HG03342 (cell line): ENCODE data around the gene HIVEP2.

ENCODE experiments used
- ATAC-seq: cut with Tn5 transposase; IDR thresholded peaks from one replicate; pipeline ENCODE4 v1.9.1; 2021; ENCODE audit warnings: mild to moderate bottlenecking, moderate library complexity; ENCODE audit not compliant: unreplicated experiment

HIVEP2 gene

GRCh38 chr6:142945446-142946180 is 637 bp upstream of the HIVEP2 start:
- ATAC-seq, result no peak

GRCh38 chr6:142944124-142945048 is 590 bp downstream of the HIVEP2 start:
- peak; percentile 14 for ATAC-seq

GRCh38 chr6:142943711-142944123 is 1.3 kb downstream of the HIVEP2 start:
- ATAC-seq, result no peak

GRCh38 chr6:142942805-142943227 is 2.2 kb downstream of the HIVEP2 start:
- ATAC-seq, result no peak

- no peak for ATAC-seq
Observed at GRCh38 chr6:142942238-142942637, 2.7 kb downstream of the HIVEP2 start.

- ATAC-seq, result no peak
Observed at GRCh38 chr6:142941018-142941417, 4.0 kb downstream of the HIVEP2 start.

GRCh38 chr6:142940487-142940886 is 4.5 kb downstream of the HIVEP2 start:
- no peak for ATAC-seq

- ATAC-seq, result no peak
Observed at GRCh38 chr6:142938510-142938909, 6.5 kb downstream of the HIVEP2 start.

- no peak for ATAC-seq
Observed at GRCh38 chr6:142937986-142938385, 7.0 kb downstream of the HIVEP2 start.

GRCh38 chr6:142935553-142936517 is 9.1 kb downstream of the HIVEP2 start:
- peak; percentile 66 for ATAC-seq

- no peak for ATAC-seq
Observed at GRCh38 chr6:142934599-142934998, 10.4 kb downstream of the HIVEP2 start.

- no peak for ATAC-seq
Observed at GRCh38 chr6:142934106-142934505, 10.9 kb downstream of the HIVEP2 start.

GRCh38 chr6:142933701-142934100 is 11.3 kb downstream of the HIVEP2 start:
- no peak for ATAC-seq

- ATAC-seq, result no peak
Observed at GRCh38 chr6:142932889-142933288, 12.1 kb downstream of the HIVEP2 start.

GRCh38 chr6:142929751-142930358 is 15.1 kb downstream of the HIVEP2 start:
- ATAC-seq, result no peak

- peak; percentile 31 for ATAC-seq
Observed at GRCh38 chr6:142927904-142928303, 17.1 kb downstream of the HIVEP2 start.

GRCh38 chr6:142927271-142927580 is 17.8 kb downstream of the HIVEP2 start:
- no peak for ATAC-seq

- peak; percentile 92 for ATAC-seq
Observed at GRCh38 chr6:142926494-142927270, 18.3 kb downstream of the HIVEP2 start.

- no peak for ATAC-seq
Observed at GRCh38 chr6:142926177-142926493, 18.8 kb downstream of the HIVEP2 start.

- no peak for ATAC-seq
Observed at GRCh38 chr6:142925575-142926110, 19.3 kb downstream of the HIVEP2 start.
